ENCODE results near the gene FSTL4. TPM values are rescaled to one million over a fixed set of nuclear protein-coding genes. Genes with fewer than 3 reads are reported as not detected.

The FSTL4 gene
- polyA plus RNA-seq, 6 donors from 2014 or later: 0.22 to 0.78 (median 0.48) TPM; not detected in 1

GRCh38 chr5:133266966-133267365 lies 345.4 kb downstream of the FSTL4 start:
- Mint-ChIP-seq H3K4me3 (no peak overlapping the region), H3K4me1 (no peaks in the 10 kb centered on the region), H3K36me3 (no peaks in the 10 kb centered on the region), H3K27me3 (peaks cover 6 to 23% (median 11%) of the 10 kb centered on the region in 3 donors), H3K9me3 (peaks cover 0 to 1% (median 0%) of the 10 kb centered on the region in 7 donors), H3K27ac (peak overlapping the region in 1 of 6 donors; percentile 9)
- no peak for DNase-seq
- no peak for ATAC-seq (ENCODE audit: low read depth in 2 of 2)

GRCh38 chr5:133266527-133266878 lies 345.8 kb downstream of the FSTL4 start:
- Mint-ChIP-seq H3K9me3 (peaks cover 0 to 1% (median 0%) of the 10 kb centered on the region in 7 donors), H3K4me1 (no peaks in the 10 kb centered on the region), H3K27ac (no peak overlapping the region), H3K4me3 (no peak overlapping the region), H3K27me3 (peaks cover 6 to 23% (median 10%) of the 10 kb centered on the region in 3 donors), H3K36me3 (no peaks in the 10 kb centered on the region)
- DNase-seq: no peak
- ATAC-seq (ENCODE audit: low read depth in 2 of 2): no peak

- H3K9me3 Mint-ChIP-seq: peaks cover 0 to 1% (median 0%) of the 10 kb centered on the region in 7 donors
- H3K27me3 Mint-ChIP-seq: peaks cover 6 to 23% (median 10%) of the 10 kb centered on the region in 3 donors
- H3K4me3 Mint-ChIP-seq: no peak overlapping the region
- DNase-seq (no peak), ATAC-seq (ENCODE audit: low read depth in 2 of 2) (no peak)
- no peaks in the 10 kb centered on the region for H3K36me3 Mint-ChIP-seq
- no peaks in the 10 kb centered on the region for H3K4me1 Mint-ChIP-seq
- peak overlapping the region in 1 of 6 donors; percentile 53 for H3K27ac Mint-ChIP-seq
Measured at GRCh38 chr5:133265720-133266526, 346.4 kb downstream of the FSTL4 start.

- Mint-ChIP-seq H3K4me1 (no peaks in the 10 kb centered on the region), H3K27ac (peak overlapping the region in 1 of 6 donors; percentile 53), H3K4me3 (no peak overlapping the region), H3K9me3 (peaks cover 0 to 1% (median 0%) of the 10 kb centered on the region in 7 donors), H3K36me3 (no peaks in the 10 kb centered on the region), H3K27me3 (peaks cover 6 to 23% (median 10%) of the 10 kb centered on the region in 3 donors)
- no peak for DNase-seq
- ATAC-seq (ENCODE audit: low read depth in 2 of 2): no peak
Measured at GRCh38 chr5:133265257-133265656, 347.1 kb downstream of the FSTL4 start.

- peaks cover 0 to 1% (median 0%) of the 10 kb centered on the region in 7 donors for H3K9me3 Mint-ChIP-seq
- no peaks in the 10 kb centered on the region for H3K4me1 Mint-ChIP-seq
- H3K27me3 Mint-ChIP-seq: peaks cover 6 to 23% (median 10%) of the 10 kb centered on the region in 3 donors
- DNase-seq (no peak), ATAC-seq (ENCODE audit: low read depth in 2 of 2) (no peak)
- peak overlapping the region in 1 of 6 donors; percentile 10 for H3K27ac Mint-ChIP-seq
- H3K4me3 Mint-ChIP-seq: no peak overlapping the region
- H3K36me3 Mint-ChIP-seq: no peaks in the 10 kb centered on the region
Measured at GRCh38 chr5:133262690-133263089, 349.7 kb downstream of the FSTL4 start.

- ATAC-seq (ENCODE audit: low read depth in 2 of 2) (no peak), DNase-seq (no peak)
- no peaks in the 10 kb centered on the region for H3K36me3 Mint-ChIP-seq
- H3K27ac Mint-ChIP-seq: no peak overlapping the region
- H3K9me3 Mint-ChIP-seq: peaks cover 0 to 1% (median 0%) of the 10 kb centered on the region in 7 donors
- peaks cover 6 to 20% (median 10%) of the 10 kb centered on the region in 3 donors for H3K27me3 Mint-ChIP-seq
- no peaks in the 10 kb centered on the region for H3K4me1 Mint-ChIP-seq
- H3K4me3 Mint-ChIP-seq: no peak overlapping the region
Measured at GRCh38 chr5:133261993-133262392, 350.3 kb downstream of the FSTL4 start.

GRCh38 chr5:133260715-133261114 lies 351.6 kb downstream of the FSTL4 start:
- peaks cover 6 to 15% (median 10%) of the 10 kb centered on the region in 3 donors for H3K27me3 Mint-ChIP-seq

GRCh38 chr5:133259199-133259997 lies 352.9 kb downstream of the FSTL4 start:
- H3K36me3 Mint-ChIP-seq: no peaks in the 10 kb centered on the region
- H3K27ac Mint-ChIP-seq: peak overlapping the region in 1 of 6 donors; percentile 30
- H3K27me3 Mint-ChIP-seq: peaks cover 6 to 15% (median 10%) of the 10 kb centered on the region in 3 donors
- DNase-seq (no peak), ATAC-seq (ENCODE audit: low read depth in 2 of 2) (no peak)
- peaks cover 0 to 1% (median 0%) of the 10 kb centered on the region in 7 donors for H3K9me3 Mint-ChIP-seq
- H3K4me1 Mint-ChIP-seq: no peaks in the 10 kb centered on the region
- H3K4me3 Mint-ChIP-seq: no peak overlapping the region

More at GRCh38 chr5:133260715-133261114, 351.6 kb downstream of the FSTL4 start:
- Mint-ChIP-seq H3K9me3 (peaks cover 0 to 1% (median 0%) of the 10 kb centered on the region in 7 donors), H3K4me3 (no peak overlapping the region), H3K36me3 (no peaks in the 10 kb centered on the region), H3K4me1 (no peaks in the 10 kb centered on the region), H3K27ac (no peak overlapping the region)
- ATAC-seq (ENCODE audit: low read depth in 2 of 2): no peak
- no peak for DNase-seq

- H3K4me3 Mint-ChIP-seq: no peak overlapping the region
- no peaks in the 10 kb centered on the region for H3K9me3 Mint-ChIP-seq
- no peaks in the 10 kb centered on the region for H3K36me3 Mint-ChIP-seq
- H3K4me1 Mint-ChIP-seq: no peaks in the 10 kb centered on the region
- ATAC-seq (ENCODE audit: low read depth in 2 of 2) (no peak), DNase-seq (no peak)
- H3K27ac Mint-ChIP-seq: no peak overlapping the region
- H3K27me3 Mint-ChIP-seq: peaks cover under 1 to 5% (median 2%) of the 10 kb centered on the region in 3 donors
Measured at GRCh38 chr5:133257977-133258376, 354.4 kb downstream of the FSTL4 start.

- no peak for ATAC-seq (ENCODE audit: low read depth in 2 of 2)
- H3K27ac Mint-ChIP-seq: peak overlapping the region in 1 of 6 donors; percentile 24
Measured at GRCh38 chr5:133256276-133256675, 356.1 kb downstream of the FSTL4 start.

GRCh38 chr5:133254803-133255202 lies 357.5 kb downstream of the FSTL4 start:
- H3K36me3 Mint-ChIP-seq: no peaks in the 10 kb centered on the region
- H3K4me1 Mint-ChIP-seq: no peaks in the 10 kb centered on the region
- no peak for ATAC-seq (ENCODE audit: low read depth in 2 of 2)
- no peaks in the 10 kb centered on the region for H3K27me3 Mint-ChIP-seq
- H3K9me3 Mint-ChIP-seq: no peaks in the 10 kb centered on the region
- no peak for DNase-seq
- H3K27ac Mint-ChIP-seq: peak overlapping the region in 1 of 6 donors; percentile 16
- H3K4me3 Mint-ChIP-seq: no peak overlapping the region

More at GRCh38 chr5:133256276-133256675, 356.1 kb downstream of the FSTL4 start:
- no peak for DNase-seq
- Mint-ChIP-seq H3K36me3 (no peaks in the 10 kb centered on the region), H3K27me3 (no peaks in the 10 kb centered on the region), H3K4me3 (no peak overlapping the region), H3K4me1 (no peaks in the 10 kb centered on the region), H3K9me3 (no peaks in the 10 kb centered on the region)

GRCh38 chr5:133253671-133254070 lies 358.7 kb downstream of the FSTL4 start:
- Mint-ChIP-seq H3K4me3 (no peak overlapping the region), H3K27me3 (peaks cover 0 to 8% (median 5%) of the 10 kb centered on the region in 3 donors), H3K27ac (peak overlapping the region in 1 of 6 donors; percentile 72), H3K9me3 (no peaks in the 10 kb centered on the region), H3K36me3 (no peaks in the 10 kb centered on the region), H3K4me1 (no peaks in the 10 kb centered on the region)
- DNase-seq (no peak), ATAC-seq (ENCODE audit: low read depth in 2 of 2) (no peak)

GRCh38 chr5:133253070-133253469 lies 359.3 kb downstream of the FSTL4 start:
- Mint-ChIP-seq H3K36me3 (no peaks in the 10 kb centered on the region), H3K9me3 (no peaks in the 10 kb centered on the region), H3K27ac (no peak overlapping the region), H3K4me3 (no peak overlapping the region), H3K27me3 (peaks cover 0 to 8% (median 5%) of the 10 kb centered on the region in 3 donors), H3K4me1 (no peaks in the 10 kb centered on the region)
- DNase-seq (no peak), ATAC-seq (ENCODE audit: low read depth in 2 of 2) (no peak)

Measured in naive B cell (primary cell).